GM19324 (cell line): ENCODE results near the gene PPP1R3F.

ENCODE experiments used
- ATAC-seq: cut with Tn5 transposase; IDR thresholded peaks from one replicate; pipeline ENCODE4 v1.9.1; 2021; ENCODE audit warnings: mild to moderate bottlenecking, moderate library complexity; ENCODE audit not compliant: unreplicated experiment, low FRiP score

Gene PPP1R3F, protein sequence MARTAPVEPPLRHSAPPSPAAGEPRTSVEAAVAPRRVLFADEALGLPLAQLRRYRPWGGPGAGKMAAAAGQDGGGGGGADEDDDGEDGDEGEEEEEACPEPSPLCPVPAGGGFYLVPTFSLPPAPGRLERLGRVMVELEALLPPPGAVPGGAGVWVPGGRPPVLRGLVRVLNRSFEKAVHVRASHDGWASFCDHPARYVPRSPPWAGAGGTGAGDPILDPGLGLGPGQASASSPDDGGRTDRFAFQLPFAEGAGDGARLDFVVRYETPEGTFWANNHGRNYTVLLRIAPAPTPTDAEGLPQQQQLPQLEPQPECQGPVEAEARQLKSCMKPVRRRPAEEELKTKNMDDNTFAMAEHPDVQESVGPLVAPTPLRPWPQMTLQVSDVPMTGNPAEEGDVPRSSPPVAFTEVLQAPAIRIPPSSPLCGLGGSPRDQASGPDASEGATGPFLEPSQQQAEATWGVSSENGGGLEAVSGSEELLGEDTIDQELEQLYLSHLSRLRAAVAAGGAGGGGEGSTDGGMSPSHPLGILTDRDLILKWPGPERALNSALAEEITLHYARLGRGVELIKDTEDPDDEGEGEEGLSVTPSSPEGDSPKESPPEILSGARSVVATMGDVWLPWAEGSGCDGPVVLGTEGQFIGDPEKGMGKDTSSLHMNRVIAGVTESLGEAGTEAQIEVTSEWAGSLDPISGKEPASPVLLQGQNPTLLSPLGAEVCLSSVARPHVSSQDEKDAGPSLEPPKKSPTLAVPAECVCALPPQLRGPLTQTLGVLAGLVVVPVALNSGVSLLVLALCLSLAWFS

DNA sequence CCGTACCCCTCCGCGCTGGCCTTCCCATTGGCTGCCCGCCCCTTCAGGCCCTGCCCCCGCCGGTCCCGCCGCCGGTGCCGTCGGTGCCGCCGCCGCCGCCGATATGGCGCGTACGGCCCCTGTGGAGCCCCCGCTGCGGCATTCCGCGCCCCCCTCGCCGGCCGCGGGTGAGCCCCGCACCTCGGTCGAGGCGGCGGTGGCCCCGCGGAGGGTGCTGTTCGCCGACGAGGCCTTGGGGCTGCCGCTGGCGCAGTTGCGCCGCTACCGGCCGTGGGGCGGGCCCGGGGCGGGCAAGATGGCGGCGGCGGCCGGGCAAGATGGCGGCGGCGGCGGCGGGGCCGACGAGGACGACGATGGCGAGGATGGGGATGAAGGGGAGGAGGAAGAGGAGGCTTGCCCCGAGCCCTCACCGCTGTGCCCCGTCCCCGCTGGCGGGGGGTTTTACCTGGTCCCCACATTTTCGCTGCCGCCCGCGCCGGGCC, at the start of gene PPP1R3F:
TSS of gene PPP1R3F (plus strand) at position 27 of the 482 bp plus-strand sequence. CDS start at position 104, 77 bp downstream.
- peak; percentile 28 for ATAC-seq

DNA sequence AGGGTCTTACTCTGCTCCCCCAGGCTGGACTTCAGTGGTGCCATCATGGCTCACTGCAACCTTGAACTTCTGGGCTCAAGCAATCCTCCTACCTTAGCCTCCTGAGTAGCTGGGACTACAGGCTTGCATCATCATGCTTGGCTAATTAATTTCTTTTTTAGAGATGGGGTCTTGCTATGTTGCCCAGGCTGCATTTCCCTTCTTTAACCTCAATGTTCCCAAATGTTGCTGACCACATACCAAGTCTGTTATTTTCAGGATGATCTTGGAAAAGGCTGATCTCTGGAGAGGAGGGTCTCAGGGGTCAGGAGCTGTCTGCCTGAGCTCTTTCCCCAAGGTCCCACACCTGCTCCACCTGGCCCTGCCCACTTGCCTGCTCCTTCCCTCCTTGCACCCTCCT, 49.5 kb upstream of the PPP1R3F start:
- ATAC-seq = no peak

DNA sequence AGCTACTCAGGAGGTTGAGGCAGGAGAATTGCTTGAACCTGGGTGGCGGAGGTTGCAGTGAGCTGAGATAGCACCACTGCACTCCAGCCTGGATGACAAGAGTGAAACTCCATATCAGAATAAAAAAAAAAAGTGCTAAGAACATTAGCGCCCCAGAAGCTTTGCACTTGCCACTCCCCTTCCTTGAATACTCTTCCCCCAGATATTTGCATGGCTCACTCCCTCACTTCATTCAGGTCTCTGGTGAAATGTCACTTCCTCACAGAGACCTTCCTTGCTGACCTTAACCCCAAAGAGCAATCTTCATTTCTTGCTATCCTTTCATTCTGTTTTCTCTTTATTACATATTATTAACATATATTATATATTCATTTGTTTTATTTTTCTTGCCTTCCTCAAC, 47.7 kb upstream of the PPP1R3F start:
- no peak for ATAC-seq

DNA sequence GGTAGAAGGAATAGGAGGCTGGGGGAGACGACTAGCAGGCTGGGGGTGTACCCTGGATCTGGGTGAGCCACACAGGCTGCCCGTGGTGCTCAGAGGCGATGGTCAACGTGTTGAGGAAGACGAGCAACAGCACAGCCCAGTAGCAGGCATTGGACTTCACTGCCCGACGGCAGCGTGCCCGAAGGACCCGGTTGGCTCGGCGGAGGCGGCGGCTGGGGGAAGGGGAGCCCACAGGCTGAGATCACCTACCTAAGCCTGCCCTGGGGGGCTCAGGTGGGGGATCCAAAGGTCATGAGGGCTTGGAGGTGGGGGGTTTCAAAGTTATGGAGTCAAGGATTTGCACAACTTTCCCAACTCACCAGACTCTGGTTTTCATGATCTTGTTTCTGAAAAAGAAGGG, 43.7 kb upstream of the PPP1R3F start:
- ATAC-seq = no peak

DNA sequence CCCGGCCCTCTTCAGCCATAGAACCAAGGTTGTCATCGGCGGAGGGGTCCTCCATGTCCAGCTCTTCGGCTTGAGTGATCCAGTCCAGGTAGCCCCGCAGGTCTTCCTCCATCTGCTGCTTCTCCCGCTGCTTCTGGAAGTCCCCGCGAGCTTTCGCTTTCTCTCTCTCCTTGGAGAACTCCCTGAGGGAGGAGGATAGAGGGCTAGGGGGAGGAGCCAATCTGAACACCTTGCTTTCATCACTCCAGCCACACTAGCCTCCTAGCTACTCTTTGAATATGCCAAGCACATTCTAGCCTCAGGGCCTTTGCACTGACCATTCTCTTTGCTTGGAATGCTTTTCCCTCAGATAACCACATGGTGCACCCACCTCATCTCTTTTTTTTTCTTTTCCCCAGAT, 42.6 kb upstream of the PPP1R3F start:
- ATAC-seq = no peak

DNA sequence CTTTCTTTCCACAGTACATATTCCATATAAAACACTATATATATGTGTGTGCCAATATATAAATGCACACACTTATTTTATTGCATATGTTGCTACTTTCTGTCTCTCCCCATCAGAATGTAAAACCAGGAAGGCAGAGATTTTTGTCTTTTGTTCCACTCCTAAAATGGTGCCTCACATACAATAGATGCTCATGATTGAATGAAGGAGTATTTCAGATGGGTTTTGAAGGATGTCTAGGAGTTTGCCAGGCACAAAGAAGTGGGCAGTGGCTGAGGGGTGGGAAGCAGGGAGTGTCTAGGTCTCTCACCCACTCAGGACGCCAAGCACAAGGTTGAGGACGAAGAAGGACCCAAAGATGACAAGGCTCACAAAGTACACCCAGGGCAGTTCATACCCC, 41.9 kb upstream of the PPP1R3F start:
- ATAC-seq = no peak

DNA sequence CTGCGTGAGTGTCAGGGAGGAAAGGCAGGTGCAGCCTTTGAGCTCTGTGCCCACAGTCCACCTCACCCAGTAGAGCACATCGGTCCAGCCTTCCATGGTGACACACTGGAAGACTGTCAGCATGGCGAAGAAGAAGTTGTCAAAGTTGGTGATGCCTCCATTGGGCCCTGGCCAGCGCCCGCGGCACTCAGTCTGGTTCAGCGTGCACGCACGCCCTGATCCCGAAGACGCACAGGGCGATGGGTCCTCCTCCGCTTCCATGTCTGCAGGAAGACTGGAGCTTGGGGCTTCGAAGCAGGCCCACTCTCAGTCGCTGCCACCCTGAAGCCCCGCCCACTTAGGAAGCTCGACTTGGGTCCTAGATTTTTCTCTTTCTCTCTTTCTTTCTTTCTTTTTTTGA, 41.4 kb upstream of the PPP1R3F start:
- ATAC-seq = no peak

DNA sequence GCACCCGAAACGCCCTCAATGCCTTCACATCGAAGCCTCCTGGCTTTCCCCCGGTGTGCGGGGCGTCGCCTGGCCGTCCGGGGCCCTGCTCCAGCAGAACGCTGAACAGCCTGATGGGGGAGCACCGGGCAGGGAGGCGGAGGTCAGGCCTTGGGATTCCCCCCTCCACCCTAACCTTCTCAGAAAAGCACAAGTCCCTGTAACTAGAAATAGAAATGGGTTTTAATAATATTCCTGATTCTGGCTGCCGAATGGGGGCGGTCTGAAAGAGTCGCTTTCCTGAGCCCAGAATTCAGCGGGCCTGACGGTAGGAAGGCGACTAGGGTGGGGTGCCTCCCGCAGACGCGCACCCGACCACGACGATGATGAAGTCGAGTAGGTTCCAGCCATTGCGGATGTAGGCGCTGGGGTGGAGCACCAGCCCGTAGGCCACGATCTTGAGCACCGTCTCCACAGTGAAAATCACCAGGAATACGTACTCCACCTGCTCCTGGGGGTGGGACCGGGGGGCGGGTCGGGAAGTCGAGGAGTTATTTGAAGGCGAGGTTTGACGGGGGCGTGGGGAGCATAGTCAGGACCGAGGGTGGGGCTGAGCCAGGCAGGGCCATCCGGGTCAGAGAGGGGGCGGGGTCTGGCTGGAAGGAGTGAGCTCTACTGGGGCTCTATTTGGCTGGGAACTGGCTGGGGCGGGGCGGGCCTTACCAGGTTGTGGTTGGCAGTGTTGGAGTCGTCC, 38.9 kb upstream of the PPP1R3F start:
- peak; percentile 55 for ATAC-seq

DNA sequence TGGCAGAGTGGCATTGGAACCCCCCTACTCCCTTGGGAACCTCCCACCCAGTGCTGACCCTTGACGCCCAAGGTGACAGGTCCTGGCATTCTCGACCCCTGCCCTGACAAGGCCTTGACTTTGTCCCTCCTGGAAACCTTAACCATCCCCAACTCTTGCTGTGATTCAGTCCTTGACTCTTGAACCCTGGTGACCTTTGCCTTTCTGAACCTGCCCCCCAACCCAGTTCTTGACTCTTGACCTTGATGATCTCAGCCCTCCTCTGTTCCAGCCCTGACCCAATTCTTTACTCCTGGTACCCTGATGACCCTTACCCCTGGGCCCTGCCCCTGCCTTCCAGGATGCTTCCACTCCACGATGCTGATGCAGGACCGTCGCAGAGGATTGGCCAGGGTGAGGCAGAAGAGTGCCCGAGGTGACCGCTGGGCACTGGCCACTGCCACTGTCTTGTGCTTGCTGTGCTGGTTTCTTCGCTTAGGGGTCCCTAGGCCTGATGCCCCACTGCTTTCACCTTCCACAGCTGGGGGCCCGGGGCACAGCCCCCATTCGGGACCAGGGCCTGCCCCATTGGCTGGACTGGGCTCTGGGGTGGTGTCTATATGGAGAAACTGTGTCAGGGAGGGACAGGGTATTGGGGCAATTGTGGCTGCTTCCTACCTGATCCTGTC, 38.1 kb upstream of the PPP1R3F start:
- ATAC-seq = no peak

DNA sequence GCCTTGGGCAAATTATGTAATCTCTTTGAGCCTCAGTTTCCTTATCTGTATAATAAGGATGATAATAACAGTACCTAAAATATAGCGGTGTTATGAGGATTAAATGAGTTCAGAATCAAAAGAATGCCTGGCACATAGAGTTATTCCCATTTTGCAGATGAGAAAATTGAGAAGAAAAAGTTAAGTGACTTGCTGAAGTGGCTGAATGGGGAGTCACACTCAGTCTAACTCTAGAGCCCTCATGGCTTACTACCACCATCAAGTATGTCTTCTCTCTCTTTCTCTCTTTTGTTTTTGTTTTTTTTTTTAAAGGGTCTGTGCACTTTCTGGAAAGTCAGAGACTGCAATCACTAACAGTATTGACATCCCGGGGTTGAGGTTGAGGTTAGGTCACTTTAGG, 37.1 kb upstream of the PPP1R3F start:
- no peak for ATAC-seq

DNA sequence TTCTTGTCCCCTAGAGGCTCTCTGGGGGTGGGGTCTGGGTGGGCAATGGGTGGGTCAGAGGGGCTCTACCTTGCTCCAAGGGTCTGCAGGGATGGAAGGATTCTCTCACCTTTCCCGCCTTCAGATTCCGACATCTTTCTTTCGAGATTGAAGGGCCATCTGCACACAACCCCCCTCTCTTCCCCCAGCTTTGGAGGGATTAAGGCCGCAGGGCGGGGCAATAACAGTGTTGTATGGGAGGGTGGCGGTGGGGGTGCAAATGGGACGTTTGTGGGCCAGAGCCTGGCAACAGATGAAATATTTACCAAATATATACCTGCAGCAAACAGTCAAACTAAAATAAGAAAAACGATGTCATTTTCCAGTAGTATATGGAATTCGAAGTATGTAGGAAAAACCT, 36.4 kb upstream of the PPP1R3F start, which contains the start of gene CACNA1F:
TSS of gene CACNA1F (minus strand) at position 165 of the 400 bp plus-strand sequence. CDS start at position 134, 31 bp downstream.
- ATAC-seq = no peak

DNA sequence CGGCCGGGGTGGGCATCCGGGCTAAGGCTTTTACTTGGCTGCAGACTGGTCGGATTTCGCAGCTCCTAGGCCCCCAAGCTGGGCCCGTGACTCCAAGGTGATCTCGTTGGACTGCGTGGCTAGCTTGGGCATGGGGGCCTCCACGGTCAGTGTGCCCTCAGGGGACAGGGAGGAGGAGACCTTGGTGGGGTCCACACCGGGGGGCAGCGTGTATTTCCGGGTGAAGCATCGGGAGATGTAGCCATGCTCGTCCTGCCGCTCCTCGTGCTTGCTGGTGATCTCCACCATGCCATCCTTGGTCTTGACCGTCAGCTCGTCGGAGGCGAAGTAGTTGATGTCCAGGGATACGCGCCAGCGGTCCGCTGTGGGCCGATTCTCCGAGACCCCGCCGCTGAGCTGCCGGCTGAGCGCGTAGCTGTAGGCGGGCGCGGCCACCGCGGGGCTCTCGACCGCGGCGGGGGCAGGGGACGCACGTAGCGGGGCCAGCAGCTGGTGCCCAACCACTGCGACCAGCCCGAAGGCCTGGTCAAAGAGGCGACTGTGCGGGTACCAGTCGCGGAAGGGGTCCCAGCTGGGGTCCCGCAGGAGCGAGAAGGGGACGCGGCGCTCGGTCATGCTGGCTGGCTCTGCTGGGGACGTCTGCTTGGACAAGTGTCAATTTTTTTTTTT, 35.6 kb upstream of the PPP1R3F start:
- ATAC-seq = no peak

DNA sequence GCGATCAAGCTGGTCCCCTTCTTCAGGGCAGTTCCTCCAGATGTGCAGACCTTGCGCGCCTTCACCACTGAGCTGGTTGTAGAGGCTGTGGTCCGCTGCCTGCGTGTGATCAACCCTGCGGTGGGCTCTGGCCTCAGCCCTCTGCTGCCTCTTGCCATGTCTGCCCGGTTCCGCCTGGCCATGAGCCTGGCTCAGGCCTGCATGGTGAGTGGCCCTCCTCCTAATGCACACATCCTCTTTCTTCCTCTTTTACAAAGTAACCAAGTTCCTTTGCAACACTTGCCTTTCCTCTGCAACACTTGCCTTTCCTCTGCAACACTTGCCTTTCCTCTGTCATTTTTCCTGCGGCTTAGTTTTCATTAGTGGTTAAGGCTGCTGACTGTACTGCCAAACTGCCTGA, 32.5 kb upstream of the PPP1R3F start:
- ATAC-seq = no peak

DNA sequence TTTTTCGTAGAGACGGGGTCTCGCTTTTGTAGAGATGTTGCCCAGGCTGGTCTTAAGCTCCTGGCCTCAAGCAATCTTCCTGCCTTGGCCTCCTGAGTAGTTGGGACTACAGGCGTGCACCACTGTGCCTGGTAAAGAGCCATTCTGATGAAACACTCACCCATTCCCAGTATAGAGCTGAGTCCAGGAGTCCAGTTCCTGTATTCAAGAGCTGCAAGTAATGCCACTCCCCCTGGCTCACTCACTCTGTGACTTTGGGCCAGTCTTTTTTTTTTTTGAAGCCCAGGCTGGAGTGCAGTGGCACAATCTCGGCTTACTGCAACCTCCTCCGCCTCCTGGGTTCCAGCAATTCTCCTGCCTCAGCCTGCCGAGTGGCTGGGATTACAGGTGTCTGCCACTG, 30.9 kb upstream of the PPP1R3F start:
- ATAC-seq = no peak

DNA sequence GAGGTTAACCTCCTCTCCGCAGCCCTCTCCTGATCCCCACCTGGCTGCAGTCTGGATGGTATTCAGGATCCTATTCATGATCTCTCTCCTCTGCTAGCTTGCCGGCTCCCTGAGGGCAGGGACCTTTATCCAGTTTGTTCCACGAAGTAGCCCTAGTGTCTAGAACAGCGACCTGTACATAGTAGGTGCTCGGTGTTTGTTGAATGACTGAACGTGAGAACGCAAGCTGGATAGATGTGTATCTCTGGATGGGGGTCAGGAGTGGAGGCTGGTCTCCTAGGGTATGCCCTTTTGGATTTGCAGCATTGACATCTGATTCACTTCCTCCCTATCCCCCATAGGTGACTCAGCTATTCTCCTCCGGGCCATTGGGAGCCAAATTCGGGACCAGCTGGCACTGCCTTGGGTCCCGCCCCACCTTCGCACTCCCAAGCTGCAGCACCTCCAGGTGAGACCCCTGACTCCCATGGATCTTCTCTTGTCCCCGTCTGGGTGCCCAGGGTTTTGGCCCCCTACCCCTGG, 27.0 kb upstream of the PPP1R3F start:
- no peak for ATAC-seq

DNA sequence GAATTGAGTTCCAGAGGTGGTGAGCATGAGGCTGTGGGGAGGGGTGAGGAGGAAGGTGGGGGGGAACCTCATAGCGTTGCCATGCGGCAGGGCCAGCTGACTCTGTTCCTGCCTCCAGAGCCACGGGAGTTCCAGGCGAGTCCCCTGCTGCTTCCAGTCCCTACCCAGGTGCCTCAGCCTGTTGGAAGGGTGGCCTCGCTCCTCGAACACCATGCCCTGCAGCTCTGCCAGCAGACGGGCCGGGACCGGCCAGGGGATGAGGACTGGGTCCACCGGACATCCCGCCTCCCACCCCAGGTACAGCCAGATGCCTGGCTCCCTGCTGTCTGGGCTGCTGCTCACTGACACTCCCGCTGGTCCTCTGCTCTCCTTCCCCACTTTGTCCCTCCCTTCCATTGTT, 26.4 kb upstream of the PPP1R3F start:
- ATAC-seq = no peak

DNA sequence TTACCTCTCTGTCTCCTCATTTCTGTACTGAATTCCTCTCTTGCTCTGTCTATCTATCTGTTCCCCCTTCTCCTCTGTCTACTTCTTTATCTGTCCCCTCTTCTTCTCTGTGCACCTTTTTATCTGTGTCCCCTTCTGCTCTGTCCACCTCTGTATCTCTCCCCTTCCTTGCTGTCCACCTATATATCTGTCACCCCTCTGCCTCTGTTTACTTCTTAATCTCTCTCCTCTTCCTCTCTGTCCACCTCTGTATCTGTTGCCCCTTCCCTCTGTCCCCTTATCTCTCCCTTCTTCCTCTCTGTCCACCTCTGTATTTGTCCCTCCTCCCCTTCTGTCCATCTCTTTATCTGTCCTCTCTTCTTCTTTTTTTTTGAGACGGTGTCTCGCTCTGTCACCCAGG, 25.4 kb upstream of the PPP1R3F start:
- ATAC-seq = no peak

DNA sequence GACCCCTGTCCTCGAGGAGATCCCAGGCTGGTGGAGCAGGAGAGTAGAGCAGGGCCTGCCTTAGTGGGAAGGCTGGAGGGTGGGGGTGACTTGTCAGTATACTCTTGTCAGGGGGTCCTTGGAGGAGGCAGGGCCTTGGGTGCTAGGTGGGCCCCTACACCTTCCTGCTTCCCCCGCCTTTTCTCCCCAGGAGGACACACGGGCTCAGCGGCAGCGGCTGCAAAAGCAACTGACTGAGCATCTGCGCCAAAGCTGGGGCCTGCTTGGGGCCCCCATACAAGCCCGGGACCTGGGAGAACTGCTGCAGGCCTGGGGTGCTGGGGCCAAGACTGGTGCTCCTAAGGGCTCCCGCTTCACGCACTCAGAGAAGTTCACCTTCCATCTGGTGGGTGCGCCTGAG, 23.1 kb upstream of the PPP1R3F start:
- no peak for ATAC-seq

DNA sequence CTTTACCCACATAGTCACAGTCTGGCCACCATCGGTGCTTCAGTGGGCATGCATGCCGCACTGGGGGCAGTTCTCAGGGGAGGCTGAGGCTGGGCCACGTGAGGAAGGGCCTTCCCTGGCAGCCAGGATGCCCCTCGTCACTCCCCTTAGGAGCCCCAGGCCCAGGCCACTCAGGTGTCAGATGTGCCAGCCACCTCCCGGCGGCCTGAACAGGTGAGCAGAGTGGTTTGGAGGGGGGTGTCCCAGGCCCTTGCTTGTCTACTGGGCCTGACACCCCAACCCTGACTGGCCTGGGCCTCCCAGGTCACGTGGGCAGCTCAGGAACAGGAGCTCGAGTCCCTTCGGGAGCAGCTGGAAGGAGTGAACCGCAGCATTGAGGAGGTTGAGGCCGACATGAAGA, 22.2 kb upstream of the PPP1R3F start:
- ATAC-seq = no peak
